Transverse colon (tissue), 4 donors: Measurements from ENCODE around the gene GPS1. TPM values are rescaled to one million over a fixed set of nuclear protein-coding genes. Genes with fewer than 3 reads are reported as not detected.

Source experiments
- DNase-seq: peaks from one replicate; pipeline ENCODE4 v3.0.0-alpha.2; 2019
- H3K27ac ChIP-seq, 4 donors: fragments of 200-600 bp; sonication (generic); 2 replicates each; pipeline ENCODE4 v1.5.1; 2016 to 2018; ENCODE audit warnings: inconsistent platforms in 4 of 4
- H3K27me3 ChIP-seq: fragments of 200-600 bp; sonication (generic); 2 replicates; pipeline ENCODE4 v1.5.1; 2017; ENCODE audit warnings: inconsistent platforms
- H3K36me3 ChIP-seq, 4 donors: fragments of 200-600 bp; sonication (generic); 2 replicates each; pipeline ENCODE4 v1.5.1; 2017 to 2019; ENCODE audit warnings: inconsistent platforms in 4 of 4
- H3K4me1 ChIP-seq, 4 donors: fragments of 200-600 bp; sonication (generic); 2 replicates each; pipeline ENCODE4 v1.5.1; 2017 to 2020; ENCODE audit warnings: inconsistent platforms in 4 of 4
- H3K4me3 ChIP-seq, 4 donors: fragments of 200-600 bp; sonication (generic); 1 replicate in 1 of 4; 2 replicates in 3 of 4; pipeline versions ENCODE4 v1.5.1 to v1.6.1; 2017 to 2019; ENCODE audit warnings: inconsistent platforms in 4 of 4
- H3K9me3 ChIP-seq, 2 donors: fragments of 200-600 bp; sonication (generic); 2 replicates each; pipeline ENCODE4 v1.5.1; 2017 to 2019; ENCODE audit warnings: inconsistent platforms in 2 of 2
- CTCF ChIP-seq, 5 experiments: fragments of 200-600 bp in 3 of 5; fragments of 450-650 bp in 2 of 5; sonication (generic) in 3 of 5; IDR thresholded peaks; 1 replicate in 2 of 5; 2 replicates in 3 of 5; pipeline ENCODE4 v1.5.1; 2016 to 2017; ENCODE audit warnings: antibody characterized with exemption in 5 of 5, inconsistent platforms in 3 of 5, mild to moderate bottlenecking in 2 of 5, moderate library complexity in 1 of 5
- EP300 ChIP-seq: sonication (generic); formaldehyde crosslinking; IDR thresholded peaks from one replicate; pipeline ENCODE4 v1.6.1; 2017; ENCODE audit warnings: antibody characterized with exemption, low read depth
- POLR2A ChIP-seq: fragments of 450-650 bp; IDR thresholded peaks from one replicate; pipeline ENCODE4 v1.6.1; 2016; ENCODE audit warnings: antibody characterized with exemption, mild to moderate bottlenecking, moderate library complexity
- POLR2AphosphoS5 ChIP-seq, 3 donors: sonication (generic); formaldehyde crosslinking; IDR thresholded peaks; one replicate each; pipeline ENCODE4 v1.6.1; 2016; ENCODE audit warnings: antibody characterized with exemption in 3 of 3
- WGBS, 2 donors: methylation state at CpG; one replicate each; pipeline ENCODE4 v1.1.5; 2018; ENCODE audit warnings: low coverage in 1 of 2; 5-methylcytosine and 5-hydroxymethylcytosine counted together
- in situ Hi-C, 4 donors: fragments of 200-750 bp; cut with MboI; loops; one replicate each; pipeline versions ENCODE4 v1.15.0 to v1.15.1; 2017; ENCODE audit warnings: low sequenced_read_pairs in 3 of 4, low pct_ligation_motif_present in 1 of 4, low pct_unique_long_range_greater_than_20kb in 1 of 4
- intact Hi-C: fragments of 100-400 bp; cut with DNase I; formaldehyde crosslinking; loops from one replicate; pipeline ENCODE4 v1.15.1; 2023; ENCODE audit warnings: low total_unique reads
- total RNA-seq, 4 donors: library from RNA; depleted of rRNA; stranded (reverse); fragments of >200 nt; gene quantifications; one replicate each; pipeline ENCODE4 v1.1.0, GENCODE V29; 2016

GPS1 gene
- total RNA-seq, 4 donors from 2014 or later = 42.0 to 160 (median 85.5) TPM

GRCh38 chr17:82076785-82077591 is 25.3 kb downstream of the GPS1 start:
- TF ChIP-seq POLR2A (no peak), POLR2AphosphoS5 (IDR thresholded peaks at IDR 0.05) (no peak), CTCF (IDR thresholded peaks at IDR 0.05) (no peak), EP300 (no peak)
- Histone ChIP-seq H3K9me3 (no peaks in the 10 kb centered on the region), H3K4me3 (no peak overlapping the region), H3K27ac (no peak overlapping the region), H3K4me1 (peaks cover 0 to 13% (median 2%) of the 10 kb centered on the region in 4 donors), H3K36me3 (peaks cover 0 to 26% (median 6%) of the 10 kb centered on the region in 4 donors), H3K27me3 (no peaks in the 10 kb centered on the region)
- in situ Hi-C loops = no loop called here
- intact Hi-C loops = no loop called here
- no peak for DNase-seq
- 73 to 77% methylated on average over 4 to 21 of the region's 21 CpGs for whole genome bisulfite sequencing, 2 donors

- TF ChIP-seq CTCF (IDR thresholded peaks at IDR 0.05) (no peak), POLR2AphosphoS5 (IDR thresholded peaks at IDR 0.05) (no peak), EP300 (no peak), POLR2A (no peak)
- DNase-seq = no peak
- 75% methylated on average over 28 of the region's 28 CpGs; no CpG with 5 or more reads in 1 of the 2 donors for WGBS, 2 donors
- Histone ChIP-seq H3K4me1 (peaks cover 0 to 6% (median 0%) of the 10 kb centered on the region in 4 donors), H3K27ac (no peak overlapping the region), H3K9me3 (no peaks in the 10 kb centered on the region), H3K4me3 (no peak overlapping the region), H3K27me3 (no peaks in the 10 kb centered on the region), H3K36me3 (peaks cover 0 to 32% (median 10%) of the 10 kb centered on the region in 4 donors)
- intact Hi-C loops = no loop called here
- in situ Hi-C loops = no loop called here
Observed at GRCh38 chr17:82077617-82078358, 26.1 kb downstream of the GPS1 start.

- Histone ChIP-seq H3K27me3 (no peaks in the 10 kb centered on the region), H3K27ac (no peak overlapping the region), H3K4me3 (no peak overlapping the region), H3K4me1 (peaks cover 0 to under 1% (median 0%) of the 10 kb centered on the region in 4 donors), H3K36me3 (peaks cover 0 to 35% (median 12%) of the 10 kb centered on the region in 4 donors), H3K9me3 (no peaks in the 10 kb centered on the region)
- in situ Hi-C loops = no loop called here
- no peak for TF ChIP-seq POLR2AphosphoS5 (IDR thresholded peaks at IDR 0.05)
- TF ChIP-seq CTCF (IDR thresholded peaks at IDR 0.05) = no peak
- no peak for TF ChIP-seq POLR2A
- TF ChIP-seq EP300 = no peak
- intact Hi-C loops = no loop called here
- WGBS, 2 donors = 92% methylated on average over 18 of the region's 18 CpGs; no CpG with 5 or more reads in 1 of the 2 donors
- DNase-seq = no peak
Observed at GRCh38 chr17:82078433-82078832, 26.7 kb downstream of the GPS1 start.

GRCh38 chr17:82079001-82079677 is 27.4 kb downstream of the GPS1 start:
- no peaks in the 10 kb centered on the region for H3K9me3 ChIP-seq
- in situ Hi-C loops = no loop called here
- no peak for DNase-seq
- intact Hi-C loops = no loop called here
- H3K36me3 ChIP-seq = peaks cover 0 to 35% (median 16%) of the 10 kb centered on the region in 4 donors
- WGBS, 2 donors = 94% methylated on average over 38 of the region's 47 CpGs; no CpG with 5 or more reads in 1 of the 2 donors
- H3K4me1 ChIP-seq = no peaks in the 10 kb centered on the region
- H3K4me3 ChIP-seq = no peak overlapping the region
- H3K27me3 ChIP-seq = no peaks in the 10 kb centered on the region
- no peak overlapping the region for H3K27ac ChIP-seq
- no peak for TF ChIP-seq EP300
- TF ChIP-seq POLR2AphosphoS5 (IDR thresholded peaks at IDR 0.05) = no peak
- no peak for TF ChIP-seq POLR2A
- no peak for TF ChIP-seq CTCF (IDR thresholded peaks at IDR 0.05)
